D721Med (cell line): ENCODE results near the gene CDH4.

ENCODE experiments used
- DNase-seq: peaks from one replicate; pipeline ENCODE4 v3.0.0; 2011; ENCODE audit warnings: low spot score; ENCODE audit not compliant: insufficient read length
- FAIRE-seq: peaks from 2 replicates; lab custom pipeline; 2011; peaks lifted over from hg19 to GRCh38; lab: Jason Lieb, UNC
- TF ChIP-seq, protein P1 (sequence below): IDR thresholded peaks from 2 replicates; pipeline ENCODE4 v1.5.1; 2012; ENCODE audit warnings: mild to moderate bottlenecking, control low read depth; ENCODE audit not compliant: insufficient read depth; ENCODE audit errors: missing control alignments

CDH4 gene

GRCh38 chr20:61531553-61532345 lies 279.7 kb downstream of the CDH4 start:
- TF ChIP-seq, protein P1, sequence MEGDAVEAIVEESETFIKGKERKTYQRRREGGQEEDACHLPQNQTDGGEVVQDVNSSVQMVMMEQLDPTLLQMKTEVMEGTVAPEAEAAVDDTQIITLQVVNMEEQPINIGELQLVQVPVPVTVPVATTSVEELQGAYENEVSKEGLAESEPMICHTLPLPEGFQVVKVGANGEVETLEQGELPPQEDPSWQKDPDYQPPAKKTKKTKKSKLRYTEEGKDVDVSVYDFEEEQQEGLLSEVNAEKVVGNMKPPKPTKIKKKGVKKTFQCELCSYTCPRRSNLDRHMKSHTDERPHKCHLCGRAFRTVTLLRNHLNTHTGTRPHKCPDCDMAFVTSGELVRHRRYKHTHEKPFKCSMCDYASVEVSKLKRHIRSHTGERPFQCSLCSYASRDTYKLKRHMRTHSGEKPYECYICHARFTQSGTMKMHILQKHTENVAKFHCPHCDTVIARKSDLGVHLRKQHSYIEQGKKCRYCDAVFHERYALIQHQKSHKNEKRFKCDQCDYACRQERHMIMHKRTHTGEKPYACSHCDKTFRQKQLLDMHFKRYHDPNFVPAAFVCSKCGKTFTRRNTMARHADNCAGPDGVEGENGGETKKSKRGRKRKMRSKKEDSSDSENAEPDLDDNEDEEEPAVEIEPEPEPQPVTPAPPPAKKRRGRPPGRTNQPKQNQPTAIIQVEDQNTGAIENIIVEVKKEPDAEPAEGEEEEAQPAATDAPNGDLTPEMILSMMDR: no peak
- FAIRE-seq (no peak), DNase-seq (no peak)

- TF ChIP-seq, protein P1: no peak
- FAIRE-seq (no peak), DNase-seq (no peak)
Observed at GRCh38 chr20:61532736-61533135, 280.7 kb downstream of the CDH4 start.

DNA sequence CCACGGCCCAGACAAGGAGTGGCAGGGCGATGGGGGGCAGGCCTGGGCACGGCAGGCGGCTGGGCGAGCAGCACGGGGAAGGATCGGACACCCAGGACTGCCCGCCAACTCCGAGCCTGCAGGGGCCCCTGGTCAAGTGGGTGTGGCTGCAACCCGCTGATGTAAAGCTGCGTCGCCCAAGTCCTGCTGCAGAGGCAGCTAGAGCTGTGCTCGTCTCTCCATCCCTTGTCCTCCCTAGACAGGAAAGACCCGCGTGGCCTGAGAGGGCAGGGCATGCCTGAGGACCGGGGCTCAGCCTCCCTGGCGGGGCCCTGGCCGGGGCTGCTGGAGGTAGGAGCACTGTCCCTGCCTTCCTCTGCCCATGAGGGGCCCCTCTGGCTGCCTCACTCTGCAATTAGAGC lies 281.2 kb downstream of the CDH4 start:
- DNase-seq: no peak
- FAIRE-seq: no peak
- TF ChIP-seq, protein P1: no peak

DNA sequence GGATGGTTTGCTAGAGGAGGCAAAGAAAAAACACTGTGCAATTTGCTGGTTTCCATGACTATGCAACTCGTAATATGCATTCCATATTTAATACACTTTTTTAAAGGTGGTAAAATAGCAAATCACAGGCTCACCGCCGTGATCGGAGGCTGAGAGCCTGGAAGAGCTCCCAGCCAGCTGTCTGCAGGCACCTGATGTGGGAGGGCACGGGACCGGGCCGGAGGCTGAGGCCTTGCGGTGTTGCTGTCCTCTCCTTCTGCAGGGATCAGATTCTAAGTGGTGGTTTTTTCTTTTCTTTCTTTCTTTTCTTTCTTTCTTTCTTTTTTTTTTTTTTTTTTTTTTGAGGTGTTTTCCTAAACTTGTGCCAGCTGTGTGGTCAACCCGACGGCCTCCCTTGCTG lies 282.3 kb downstream of the CDH4 start:
- DNase-seq (no peak), FAIRE-seq (no peak)
- TF ChIP-seq, protein P1: no peak

DNA sequence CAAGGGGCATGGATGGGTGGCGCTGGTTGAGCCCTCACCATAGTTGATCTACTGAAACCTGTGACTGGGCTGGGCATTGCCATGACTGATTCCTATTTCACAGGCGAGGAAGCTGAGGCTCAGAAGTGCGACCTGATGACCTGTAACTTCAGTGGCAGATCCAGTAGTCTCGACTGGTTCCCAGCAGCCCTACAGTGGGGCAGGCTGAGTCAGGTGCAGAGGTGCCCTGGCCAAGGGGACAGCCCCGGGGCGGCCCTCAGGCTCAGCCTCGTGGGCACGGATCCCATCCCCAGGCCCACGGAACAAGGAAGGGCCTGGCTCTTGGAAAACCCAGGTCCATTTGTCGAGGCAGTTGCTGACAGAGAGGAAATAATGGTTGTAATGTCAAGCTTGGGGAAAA lies 283.0 kb downstream of the CDH4 start:
- TF ChIP-seq, protein P1: no peak
- DNase-seq: no peak
- no peak for FAIRE-seq

- TF ChIP-seq, protein P1: no peak
- no peak for FAIRE-seq
- DNase-seq: no peak
Observed at GRCh38 chr20:61535536-61535935, 283.5 kb downstream of the CDH4 start.

DNA sequence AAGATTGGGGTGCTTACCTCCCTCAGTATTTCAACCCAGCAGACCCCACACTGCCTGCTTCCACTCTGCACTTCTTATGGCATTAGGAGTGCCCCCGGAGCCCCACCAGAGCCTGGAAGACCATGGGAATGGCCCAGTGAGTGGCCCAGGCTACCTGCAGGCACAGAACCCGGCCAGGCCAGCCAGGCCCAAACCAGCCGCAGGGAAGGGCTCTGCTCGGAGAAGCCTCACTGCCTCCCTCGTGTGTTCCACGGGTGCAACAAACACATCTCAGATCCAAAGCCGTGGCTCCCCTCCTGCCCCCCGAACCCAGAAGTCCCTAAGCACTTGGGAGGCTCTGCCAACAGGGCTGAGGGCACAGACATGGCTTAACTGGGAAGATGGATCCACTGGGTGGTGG lies 283.9 kb downstream of the CDH4 start:
- no peak for FAIRE-seq
- TF ChIP-seq, protein P1: no peak
- no peak for DNase-seq
